AG04449 (cell line): Measurements from ENCODE around the gene CBR4.

Experiments
- CTCF ChIA-PET: fragments of 350-600 bp; formaldehyde crosslinking; extraction: SDS; loops from one replicate; lab custom pipeline; 2021; ENCODE audit warnings: antibody characterized with exemption; lab: Yijun Ruan, JAX
- POLR2A ChIA-PET: fragments of 400-600, 350-600 bp; formaldehyde crosslinking; extraction: SDS; loops from one replicate; lab custom pipeline; 2020; ENCODE audit warnings: antibody characterized with exemption, inconsistent platforms; lab: Yijun Ruan, JAX
- DNase-seq: peaks from one replicate; pipeline ENCODE4 v3.0.0-alpha.2; 2010; ENCODE audit warnings: low read depth, low spot score
- H3K4me3 ChIP-seq: 2 replicates; pipeline ENCODE4 v1.5.1; 2011; ENCODE audit warnings: low read depth, mild to moderate bottlenecking, control low read depth, low read length
- CTCF ChIP-seq: IDR thresholded peaks from one replicate; pipeline ENCODE4 v1.5.1; 2011; ENCODE audit warnings: mild to moderate bottlenecking, moderate library complexity, low read length, control low read depth, inconsistent platforms; ENCODE audit not compliant: insufficient read depth; ENCODE audit errors: missing control alignments

The CBR4 gene

GRCh38 chr4:169051761-169052593 is 41.9 kb upstream of the CBR4 start:
- no peak for DNase-seq
- H3K4me3 ChIP-seq = no peak overlapping the region
- CTCF ChIA-PET = no interaction called here
- POLR2A ChIA-PET = no interaction called here
- no peak for TF ChIP-seq CTCF

- TF ChIP-seq CTCF = no peak
- H3K4me3 ChIP-seq = no peak overlapping the region
- ChIA-PET POLR2A (no interaction called here), CTCF (no interaction called here)
- no peak for DNase-seq
Measured at GRCh38 chr4:169050881-169051760, 41.1 kb upstream of the CBR4 start.

GRCh38 chr4:169050284-169050683 is 40.2 kb upstream of the CBR4 start:
- no peak overlapping the region for H3K4me3 ChIP-seq
- no peak for TF ChIP-seq CTCF
- no peak for DNase-seq
- ChIA-PET CTCF (no interaction called here), POLR2A (interaction anchor here (0.7 kb wide), 1 partner anchor 34 kb away, joined by 5 read pairs; no protein-coding TSS in a partner anchor)

- POLR2A ChIA-PET = no interaction called here
Measured at GRCh38 chr4:169048868-169049414, 38.9 kb upstream of the CBR4 start.

GRCh38 chr4:169047956-169048355 is 37.9 kb upstream of the CBR4 start:
- ChIA-PET POLR2A (no interaction called here), CTCF (no interaction called here)
- TF ChIP-seq CTCF = no peak
- no peak overlapping the region for H3K4me3 ChIP-seq
- DNase-seq = no peak

More at GRCh38 chr4:169048868-169049414, 38.9 kb upstream of the CBR4 start:
- CTCF ChIA-PET = interaction anchor here (0.6 to 0.9 kb wide), 2 partner anchors 16 to 70 kb away, joined by 3 to 4 read pairs; no protein-coding TSS in a partner anchor
- no peak for DNase-seq
- TF ChIP-seq CTCF = no peak
- H3K4me3 ChIP-seq = no peak overlapping the region
